Mesendoderm (in vitro differentiated cells): Measurements from ENCODE around the gene TUFT1.

Experiments used
- DNase-seq: peaks from one replicate; pipeline ENCODE4 v3.0.0; 2013
- H2AK5ac ChIP-seq: 2 replicates; pipeline ENCODE4 v1.6.1; 2013; ENCODE audit warnings: low read length, inconsistent platforms
- H2BK120ac ChIP-seq: 2 replicates; pipeline ENCODE4 v1.6.1; 2013; ENCODE audit warnings: low read depth, mild to moderate bottlenecking, low read length, moderate library complexity, mixed read lengths
- H2BK15ac ChIP-seq: replicated peaks from 2 replicates; pipeline ENCODE4 v1.6.1; 2013; ENCODE audit warnings: low read depth, mild to moderate bottlenecking, moderate library complexity
- H2BK5ac ChIP-seq: 2 replicates; pipeline ENCODE4 v1.6.1; 2013; ENCODE audit warnings: low read length, inconsistent platforms
- H3K18ac ChIP-seq: 2 replicates; pipeline ENCODE4 v1.6.1; 2013; ENCODE audit warnings: mild to moderate bottlenecking, low read length, mixed read lengths
- H3K23ac ChIP-seq: one replicate; pipeline ENCODE4 v1.6.1; 2013; ENCODE audit warnings: low read length
- H3K27ac ChIP-seq: 2 replicates; pipeline ENCODE4 v1.5.1; 2013; ENCODE audit warnings: low read depth, mild to moderate bottlenecking, inconsistent platforms, low read length, moderate library complexity
- H3K27me3 ChIP-seq: 2 replicates; pipeline ENCODE4 v1.6.1; 2013; ENCODE audit warnings: low read length, control low read depth, mild to moderate bottlenecking, inconsistent platforms; ENCODE audit not compliant: insufficient read depth, poor library complexity
- H3K36me3 ChIP-seq: 2 replicates; pipeline ENCODE4 v1.6.1; 2013; ENCODE audit warnings: low read length, inconsistent platforms; ENCODE audit not compliant: control insufficient read depth, insufficient read depth
- H3K4ac ChIP-seq: one replicate; pipeline ENCODE4 v1.6.1; 2013; ENCODE audit warnings: low read depth, mild to moderate bottlenecking, low read length, moderate library complexity
- H3K4me1 ChIP-seq: 2 replicates; pipeline ENCODE4 v1.6.1; 2013; ENCODE audit warnings: low read depth, low read length, inconsistent platforms; ENCODE audit not compliant: control insufficient read depth
- H3K4me2 ChIP-seq: 2 replicates; pipeline ENCODE4 v1.6.1; 2013; ENCODE audit warnings: low read length
- H3K4me3 ChIP-seq: 2 replicates; pipeline ENCODE4 v1.5.1; 2013; ENCODE audit warnings: mild to moderate bottlenecking, low read length
- H3K56ac ChIP-seq: one replicate; pipeline ENCODE4 v1.6.1; 2013; ENCODE audit warnings: low read length
- H3K79me1 ChIP-seq: 2 replicates; pipeline ENCODE4 v1.6.1; 2013; ENCODE audit warnings: low read length, inconsistent platforms
- H3K79me2 ChIP-seq: 2 replicates; pipeline ENCODE4 v1.6.1; 2013; ENCODE audit warnings: mild to moderate bottlenecking, low read length; ENCODE audit not compliant: control insufficient read depth, insufficient read depth
- H3K9ac ChIP-seq: 2 replicates; pipeline ENCODE4 v1.6.1; 2013; ENCODE audit warnings: low read length, inconsistent platforms
- H4K5ac ChIP-seq: one replicate; pipeline ENCODE4 v1.6.1; 2013; ENCODE audit warnings: low read length
- H4K8ac ChIP-seq: one replicate; pipeline ENCODE4 v1.6.1; 2013; ENCODE audit warnings: low read depth, mild to moderate bottlenecking, control low read depth, low read length, moderate library complexity
- WGBS: extraction: QIAGEN DNeasy Blood & Tissue Kit; methylation state at CpG from one replicate; pipeline ENCODE4 v1.1.7; 2013; ENCODE audit warnings: low lambda C conversion rate, missing lambda C conversion rate; ENCODE audit not compliant: insufficient coverage; ENCODE audit errors: extremely low coverage; 5-methylcytosine and 5-hydroxymethylcytosine counted together

TUFT1 gene

DNA sequence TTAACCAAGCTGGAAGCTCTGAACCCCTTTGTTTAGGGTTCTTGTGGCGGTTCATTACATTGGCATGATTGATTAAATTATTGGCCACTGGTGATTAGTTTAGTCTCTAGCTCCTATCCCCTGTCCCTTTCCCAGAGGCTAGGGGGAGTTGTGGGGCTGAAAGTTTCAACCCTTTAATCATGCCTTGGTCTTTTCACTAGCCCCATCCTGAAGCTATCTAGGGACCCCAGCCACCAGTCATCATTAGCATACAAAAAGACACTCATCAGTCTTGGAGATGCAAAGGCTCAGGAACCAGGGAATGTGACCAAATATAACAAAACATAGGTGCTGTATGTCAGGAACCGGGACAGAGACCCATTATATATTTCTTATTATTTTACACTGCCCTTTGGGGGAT is 37.1 kb downstream of the TUFT1 start:
- H3K79me1 ChIP-seq = no peaks in the 10 kb centered on the region
- peak; percentile 50 for DNase-seq
- no peak overlapping the region for H3K4me3 ChIP-seq
- no peak overlapping the region for H2BK5ac ChIP-seq
- H2AK5ac ChIP-seq = no peak overlapping the region
- no peak overlapping the region for H3K18ac ChIP-seq
- H4K8ac ChIP-seq = no peak overlapping the region
- WGBS = no CpG with 5 or more reads among the region's 2 CpGs
- H4K5ac ChIP-seq = no peak overlapping the region
- no peaks in the 10 kb centered on the region for H3K79me2 ChIP-seq
- no peak overlapping the region for H2BK120ac ChIP-seq
- no peak overlapping the region for H3K23ac ChIP-seq
- no peak overlapping the region for H2BK15ac ChIP-seq
- H3K27ac ChIP-seq = no peak overlapping the region
- no peak overlapping the region for H3K4me2 ChIP-seq
- no peak overlapping the region for H3K4ac ChIP-seq
- H3K36me3 ChIP-seq = peaks cover 3% of the 10 kb centered on the region
- no peaks in the 10 kb centered on the region for H3K27me3 ChIP-seq
- no peak overlapping the region for H3K9ac ChIP-seq
- H3K56ac ChIP-seq = no peak overlapping the region
- no peaks in the 10 kb centered on the region for H3K4me1 ChIP-seq

DNA sequence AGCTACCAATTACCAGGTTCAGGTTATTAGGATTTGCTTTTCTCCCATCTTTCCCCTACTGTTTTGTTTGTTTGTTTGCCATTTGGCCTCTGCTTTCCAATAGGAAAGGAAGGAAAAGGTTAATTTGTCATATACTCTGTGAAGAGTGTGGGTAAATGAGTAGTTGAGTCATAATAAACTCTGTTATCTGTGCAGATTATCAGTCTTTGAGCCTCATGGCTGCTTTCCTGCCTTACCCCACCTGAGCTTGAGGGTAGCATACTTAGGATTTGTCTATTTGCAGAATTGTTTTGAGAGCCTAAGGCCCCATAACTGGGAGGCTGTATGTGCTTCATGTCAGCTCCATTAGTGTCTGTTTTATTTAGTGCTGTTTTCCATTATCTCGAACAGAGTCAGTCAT is 38.8 kb downstream of the TUFT1 start:
- Histone ChIP-seq H3K79me1 (no peaks in the 10 kb centered on the region), H4K8ac (no peak overlapping the region), H3K79me2 (no peaks in the 10 kb centered on the region), H3K4ac (no peak overlapping the region), H3K18ac (no peak overlapping the region), H3K27me3 (no peaks in the 10 kb centered on the region), H3K23ac (no peak overlapping the region), H2BK15ac (no peak overlapping the region), H3K4me3 (no peak overlapping the region), H3K4me1 (no peaks in the 10 kb centered on the region), H3K56ac (no peak overlapping the region), H2AK5ac (no peak overlapping the region), H2BK5ac (no peak overlapping the region), H3K36me3 (peaks cover 3% of the 10 kb centered on the region), H3K27ac (no peak overlapping the region), H3K9ac (no peak overlapping the region), H4K5ac (no peak overlapping the region), H2BK120ac (no peak overlapping the region), H3K4me2 (no peak overlapping the region)
- no peak for DNase-seq
- WGBS = no CpG with 5 or more reads among the region's 1 CpG

DNA sequence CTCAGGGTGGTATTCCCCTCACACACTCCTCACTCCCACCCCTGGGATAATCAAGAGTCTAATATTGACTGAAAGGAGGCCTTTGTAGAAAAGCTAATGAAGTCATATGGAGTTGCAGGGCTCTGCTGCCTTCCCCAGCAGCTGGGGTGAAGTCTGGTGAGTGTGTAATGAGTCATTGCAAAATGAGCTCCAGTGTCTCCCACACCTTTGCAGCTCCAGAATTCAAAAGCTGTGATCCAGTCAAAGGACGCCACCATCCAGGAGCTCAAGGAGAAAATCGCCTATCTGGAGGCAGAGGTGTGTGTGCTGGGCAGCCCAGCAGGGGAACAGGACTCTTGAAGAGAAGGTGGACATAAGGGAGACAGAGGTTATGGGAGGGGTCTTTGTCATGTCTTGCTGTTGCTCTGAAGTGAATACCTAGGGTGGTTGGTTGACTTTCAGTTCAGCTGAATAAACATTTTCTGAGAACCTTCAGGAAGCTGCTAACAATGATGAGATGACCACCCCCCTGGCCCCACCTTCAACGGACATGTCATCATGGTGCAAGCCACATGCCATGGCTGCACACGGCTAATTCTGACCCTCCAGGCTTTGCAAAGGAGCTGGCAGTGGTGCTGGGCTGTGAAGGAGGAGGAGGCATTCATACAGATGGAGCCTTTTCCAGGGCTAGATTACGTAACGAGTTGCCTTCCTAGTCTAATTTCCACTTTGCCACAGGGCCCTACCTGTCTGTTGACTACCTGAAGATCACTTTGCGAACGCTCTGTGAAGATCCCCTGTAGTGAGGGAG is 39.5 kb downstream of the TUFT1 start:
- Histone ChIP-seq H3K79me2 (no peaks in the 10 kb centered on the region), H3K27me3 (no peaks in the 10 kb centered on the region), H2BK120ac (no peak overlapping the region), H3K36me3 (peaks cover 3% of the 10 kb centered on the region), H3K56ac (no peak overlapping the region), H3K79me1 (no peaks in the 10 kb centered on the region), H3K23ac (no peak overlapping the region), H3K27ac (no peak overlapping the region), H2BK15ac (no peak overlapping the region), H4K8ac (no peak overlapping the region), H2AK5ac (no peak overlapping the region), H3K4me3 (no peak overlapping the region), H3K4me2 (no peak overlapping the region), H4K5ac (no peak overlapping the region), H3K4me1 (peaks cover 2% of the 10 kb centered on the region), H3K9ac (no peak overlapping the region), H2BK5ac (no peak overlapping the region), H3K4ac (no peak overlapping the region), H3K18ac (no peak overlapping the region)
- WGBS = no CpG with 5 or more reads among the region's 8 CpGs
- DNase-seq = no peak

DNA sequence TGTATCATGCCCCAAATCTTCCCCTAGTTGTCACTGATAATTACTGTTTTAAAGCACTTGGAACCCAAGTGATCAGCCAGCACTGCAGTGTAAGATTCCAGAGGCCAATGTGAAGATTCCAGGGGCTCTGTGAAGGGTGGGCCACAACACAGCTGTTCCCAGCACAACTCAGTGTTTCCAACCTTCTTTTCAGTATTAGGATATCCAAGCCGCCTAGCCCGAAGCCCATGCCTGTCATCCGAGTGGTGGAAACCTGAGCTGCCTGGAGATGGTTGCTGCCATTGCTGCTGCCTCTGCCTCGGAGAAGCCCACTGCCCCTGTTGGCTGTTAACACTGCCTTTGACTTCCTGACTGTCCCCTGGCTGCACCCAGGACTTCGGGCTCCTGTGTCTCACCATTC is 41.3 kb downstream of the TUFT1 start:
- no peak overlapping the region for H3K27ac ChIP-seq
- H3K36me3 ChIP-seq = peaks cover 1% of the 10 kb centered on the region
- no peaks in the 10 kb centered on the region for H3K79me2 ChIP-seq
- no peak overlapping the region for H2BK5ac ChIP-seq
- H3K9ac ChIP-seq = no peak overlapping the region
- no CpG with 5 or more reads among the region's 5 CpGs for WGBS
- H3K18ac ChIP-seq = no peak overlapping the region
- no peak overlapping the region for H2BK15ac ChIP-seq
- no peak overlapping the region for H3K4me2 ChIP-seq
- no peak overlapping the region for H2BK120ac ChIP-seq
- H3K27me3 ChIP-seq = no peaks in the 10 kb centered on the region
- no peak overlapping the region for H4K5ac ChIP-seq
- H2AK5ac ChIP-seq = no peak overlapping the region
- H3K79me1 ChIP-seq = no peaks in the 10 kb centered on the region
- no peak overlapping the region for H3K56ac ChIP-seq
- H3K4me1 ChIP-seq = peaks cover 2% of the 10 kb centered on the region
- H3K4ac ChIP-seq = no peak overlapping the region
- no peak overlapping the region for H3K4me3 ChIP-seq
- no peak overlapping the region for H3K23ac ChIP-seq
- H4K8ac ChIP-seq = no peak overlapping the region
- no peak for DNase-seq

DNA sequence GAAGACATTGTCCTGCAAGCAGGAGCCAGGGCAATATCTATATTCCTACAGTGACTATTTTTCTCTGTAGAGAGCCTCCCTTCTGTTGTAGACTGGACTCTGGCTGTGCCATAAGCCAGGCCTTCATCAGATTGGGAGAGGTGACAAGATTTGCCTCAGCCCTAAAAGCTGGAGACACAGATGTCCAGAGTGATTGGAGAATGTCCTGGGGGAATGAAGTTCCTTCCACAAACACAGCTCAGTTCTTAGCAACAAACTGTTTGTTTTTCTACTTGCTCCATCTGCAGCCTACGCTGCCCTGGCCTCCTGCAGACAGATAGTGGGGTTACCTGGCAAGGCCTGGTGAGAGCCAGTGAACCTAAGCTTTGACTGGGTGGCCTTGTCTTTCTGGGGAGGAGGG is 41.8 kb downstream of the TUFT1 start:
- Histone ChIP-seq H3K4me1 (peaks cover 2% of the 10 kb centered on the region), H2BK15ac (no peak overlapping the region), H2BK120ac (no peak overlapping the region), H3K23ac (no peak overlapping the region), H2BK5ac (no peak overlapping the region), H3K4me2 (no peak overlapping the region), H3K79me1 (no peaks in the 10 kb centered on the region), H3K56ac (no peak overlapping the region), H3K27ac (no peak overlapping the region), H4K5ac (no peak overlapping the region), H3K9ac (no peak overlapping the region), H2AK5ac (no peak overlapping the region), H3K36me3 (peaks cover 1% of the 10 kb centered on the region), H3K79me2 (no peaks in the 10 kb centered on the region), H3K27me3 (no peaks in the 10 kb centered on the region), H4K8ac (no peak overlapping the region), H3K4ac (no peak overlapping the region), H3K18ac (no peak overlapping the region), H3K4me3 (no peak overlapping the region)
- no peak for DNase-seq
- WGBS = no CpG with 5 or more reads among the region's 1 CpG

DNA sequence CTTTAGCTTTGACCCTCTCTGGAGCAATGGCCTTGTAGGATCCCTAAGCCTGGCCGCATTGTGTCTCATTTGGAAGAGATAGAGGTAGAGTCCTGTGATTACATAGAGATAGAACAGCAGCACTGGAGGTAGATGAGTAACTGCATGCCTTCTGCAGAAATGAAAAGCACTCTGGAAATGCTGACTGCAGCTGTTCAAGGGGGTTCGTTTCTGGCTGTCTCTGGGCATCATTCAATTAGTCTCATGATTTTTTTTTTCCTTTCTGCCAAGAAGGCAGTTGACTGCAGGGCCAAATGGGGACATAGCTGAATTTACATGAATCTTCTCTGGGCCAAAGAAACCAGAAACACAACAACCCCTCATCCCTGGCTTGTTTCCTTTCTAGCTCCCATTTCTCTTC is 43.7 kb downstream of the TUFT1 start:
- H3K4me3 ChIP-seq = no peak overlapping the region
- no peak overlapping the region for H2BK5ac ChIP-seq
- H3K4me1 ChIP-seq = peaks cover 2% of the 10 kb centered on the region
- H4K5ac ChIP-seq = no peak overlapping the region
- peaks cover 1% of the 10 kb centered on the region for H3K36me3 ChIP-seq
- H3K4me2 ChIP-seq = no peak overlapping the region
- H3K18ac ChIP-seq = no peak overlapping the region
- no peak overlapping the region for H2AK5ac ChIP-seq
- no peaks in the 10 kb centered on the region for H3K27me3 ChIP-seq
- no peak overlapping the region for H4K8ac ChIP-seq
- H2BK120ac ChIP-seq = no peak overlapping the region
- H3K27ac ChIP-seq = no peak overlapping the region
- no peaks in the 10 kb centered on the region for H3K79me1 ChIP-seq
- no peak overlapping the region for H3K56ac ChIP-seq
- H3K9ac ChIP-seq = no peak overlapping the region
- no peak overlapping the region for H3K23ac ChIP-seq
- DNase-seq = no peak
- H2BK15ac ChIP-seq = no peak overlapping the region
- no peaks in the 10 kb centered on the region for H3K79me2 ChIP-seq
- no peak overlapping the region for H3K4ac ChIP-seq
- WGBS = no CpG with 5 or more reads among the region's 2 CpGs
